Activated T-cell treated with anti-CD3 and anti-CD28 coated beads for 4 hours (primary cell): ENCODE results near the gene SVOPL.

Source experiments
- DNase-seq: peaks from one replicate; pipeline ENCODE4 v3.0.0-alpha.2; 2020

Gene SVOPL

GRCh38 chr7:138603549-138604318 lies 97.4 kb downstream of the SVOPL start:
- no peak for DNase-seq

GRCh38 chr7:138602451-138602850 lies 98.7 kb downstream of the SVOPL start:
- DNase-seq = no peak

GRCh38 chr7:138595454-138595853 lies 105.7 kb downstream of the SVOPL start:
- no peak for DNase-seq

DNA sequence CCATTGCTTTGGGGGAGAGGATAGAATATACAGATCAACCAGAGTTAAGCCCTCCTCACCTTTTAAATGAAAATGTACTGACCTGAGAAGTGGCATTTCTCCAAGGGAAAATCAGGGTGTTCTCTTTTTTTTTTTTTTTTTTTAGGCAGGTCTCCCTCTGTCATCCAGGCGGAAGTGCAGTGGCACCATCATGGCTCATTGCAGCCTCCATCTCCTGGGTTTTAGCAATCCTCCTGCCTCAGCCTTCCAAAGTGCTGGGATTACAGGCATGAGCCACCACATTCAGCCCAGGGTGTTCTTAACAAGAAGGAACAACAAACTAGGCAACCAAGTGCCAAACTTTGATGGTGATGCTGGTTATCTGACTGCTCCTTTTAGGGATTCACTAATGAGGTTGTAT lies 111.0 kb downstream of the SVOPL start:
- no peak for DNase-seq

DNA sequence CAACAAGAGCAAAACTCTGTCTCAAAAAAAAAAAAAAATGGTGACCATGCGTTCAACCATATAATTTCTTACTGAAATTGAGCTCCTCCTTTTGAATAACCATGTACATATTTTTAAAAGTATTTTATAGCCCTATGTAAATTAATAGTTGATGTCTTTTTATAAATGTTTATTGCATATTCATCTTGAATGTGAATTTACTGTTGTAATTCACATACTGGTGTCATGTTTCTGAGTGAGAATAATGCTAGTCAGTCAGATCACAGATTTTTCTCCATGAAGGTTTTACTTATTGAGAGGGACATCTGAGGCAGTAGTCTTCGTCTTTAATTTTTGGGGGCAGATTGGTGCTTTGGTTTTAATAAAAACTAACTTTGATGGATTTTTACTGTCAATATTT lies 112.2 kb downstream of the SVOPL start:
- DNase-seq = no peak

DNA sequence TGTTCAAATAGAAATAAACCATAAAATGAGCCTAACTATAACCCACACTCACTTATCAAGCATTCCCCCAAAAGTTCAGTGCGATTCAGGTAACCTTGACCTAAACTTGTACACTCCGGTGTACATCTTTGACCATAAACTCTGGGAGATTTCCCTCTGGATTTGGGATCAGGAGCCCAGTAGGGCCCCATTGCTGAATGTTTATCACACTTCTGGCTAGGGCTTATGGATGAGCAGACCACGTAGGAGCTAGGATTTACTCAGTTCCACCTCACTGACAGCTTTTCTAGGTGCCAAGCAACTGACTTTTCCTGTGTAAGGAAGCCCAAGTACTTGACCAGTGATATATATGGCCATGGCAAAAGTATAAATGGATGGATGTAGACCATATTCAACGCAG lies 113.7 kb downstream of the SVOPL start:
- DNase-seq = no peak

DNA sequence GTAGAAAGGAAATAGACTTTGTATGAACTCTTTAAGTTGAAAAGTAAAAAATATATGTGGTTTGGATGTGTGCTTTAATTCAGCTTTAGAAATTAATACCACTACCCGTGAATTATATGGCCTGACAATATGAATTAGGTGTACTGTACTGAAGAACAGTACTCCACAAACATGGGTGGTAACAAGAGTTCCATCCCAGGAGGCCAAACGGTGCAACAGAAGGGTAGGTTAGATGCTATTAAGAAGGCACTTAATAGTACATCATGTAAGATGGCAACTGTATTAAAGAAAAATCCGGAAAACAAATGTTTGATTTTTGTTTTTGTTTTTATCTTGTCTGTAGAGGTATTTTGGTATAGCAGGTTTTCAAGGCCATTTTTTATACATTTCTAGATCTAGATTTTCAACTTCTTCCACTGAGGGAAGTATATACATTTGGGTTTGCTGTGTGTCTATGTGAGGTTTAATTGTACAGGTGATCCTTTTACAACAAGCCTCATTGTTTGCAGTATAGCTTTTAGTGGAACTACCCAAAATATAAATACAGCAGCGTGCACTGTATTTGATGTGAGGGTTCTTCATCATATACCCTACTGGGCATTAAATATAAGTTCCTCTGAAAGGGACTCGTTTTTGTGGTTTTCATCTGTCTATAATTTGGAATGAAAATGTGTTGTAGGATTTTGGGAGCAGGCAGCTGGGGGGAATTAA lies 115.7 kb downstream of the SVOPL start:
- no peak for DNase-seq

DNA sequence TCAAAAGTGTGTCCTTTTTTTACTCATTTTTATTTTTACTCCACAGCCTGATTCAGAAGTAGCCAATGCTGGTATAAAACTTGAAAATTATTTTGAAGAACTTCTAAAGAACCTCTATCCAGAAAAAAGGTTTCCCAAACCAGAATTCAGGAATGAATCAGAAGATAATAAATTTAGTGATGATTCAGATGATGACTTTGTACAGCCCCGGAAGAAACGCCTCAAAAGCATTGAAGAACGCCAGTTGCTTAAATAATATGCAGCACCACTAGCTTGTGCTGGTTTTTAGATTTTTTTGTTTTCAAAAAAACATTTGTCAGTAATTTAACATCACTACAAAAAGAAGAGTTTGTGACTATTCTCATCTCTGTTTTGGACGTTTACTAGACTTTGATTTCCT lies 116.5 kb downstream of the SVOPL start:
- DNase-seq = no peak

DNA sequence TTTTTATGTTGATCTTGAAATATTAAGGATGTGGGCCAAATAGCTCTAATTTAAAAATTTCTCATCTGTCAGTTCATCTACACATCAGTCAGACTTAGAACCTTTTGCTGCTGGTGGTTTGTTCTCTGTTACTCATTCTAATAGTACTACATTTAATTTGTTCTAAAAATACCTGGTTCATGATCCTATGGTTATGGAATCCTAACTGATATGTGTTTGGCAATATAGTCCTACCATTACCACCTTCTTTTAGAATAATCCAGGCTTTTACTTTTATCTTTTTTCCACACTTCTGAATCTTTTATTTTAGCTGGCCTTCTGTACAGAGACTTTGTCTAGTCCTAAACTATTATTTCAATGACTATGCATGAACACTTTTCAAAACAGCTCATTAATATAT lies 116.9 kb downstream of the SVOPL start:
- DNase-seq = no peak

GRCh38 chr7:138581065-138581464 lies 120.1 kb downstream of the SVOPL start:
- no peak for DNase-seq

GRCh38 chr7:138579671-138580070 lies 121.5 kb downstream of the SVOPL start:
- no peak for DNase-seq

DNA sequence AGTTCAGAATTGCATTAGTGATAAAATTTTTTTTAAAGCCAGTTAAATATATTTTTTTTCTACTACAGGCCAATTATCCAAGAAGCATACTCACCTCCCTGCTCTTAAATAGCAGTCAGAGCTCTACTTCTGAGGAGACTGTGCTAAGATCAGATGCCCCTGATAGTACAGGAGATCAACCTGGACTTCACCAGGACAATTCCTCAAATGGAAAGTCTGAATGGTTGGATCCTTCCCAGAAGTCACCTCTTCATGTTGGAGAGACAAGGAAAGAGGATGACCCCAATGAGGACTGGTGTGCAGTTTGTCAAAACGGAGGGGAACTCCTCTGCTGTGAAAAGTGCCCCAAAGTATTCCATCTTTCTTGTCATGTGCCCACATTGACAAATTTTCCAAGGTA lies 122.0 kb downstream of the SVOPL start:
- no peak for DNase-seq

- no peak for DNase-seq
Observed at GRCh38 chr7:138575897-138576428, 125.2 kb downstream of the SVOPL start.

- DNase-seq = no peak
Observed at GRCh38 chr7:138573741-138574140, 127.4 kb downstream of the SVOPL start.

DNA sequence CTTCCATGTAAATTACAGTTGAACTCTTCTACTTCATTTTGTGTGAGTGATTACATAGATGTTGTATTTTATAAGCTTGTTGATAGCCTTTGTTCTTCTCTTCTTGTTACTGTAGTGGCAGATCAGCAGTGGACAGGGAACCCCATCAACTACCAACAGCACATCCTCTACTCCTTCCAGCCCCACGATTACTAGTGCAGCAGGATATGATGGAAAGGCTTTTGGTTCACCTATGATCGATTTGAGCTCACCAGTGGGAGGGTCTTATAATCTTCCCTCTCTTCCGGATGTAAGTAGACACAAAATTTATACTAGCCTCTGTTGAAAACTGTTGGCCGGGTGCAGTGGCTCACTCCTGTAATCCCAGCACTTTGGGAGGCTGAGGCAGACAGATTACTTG lies 130.4 kb downstream of the SVOPL start:
- DNase-seq = no peak

DNA sequence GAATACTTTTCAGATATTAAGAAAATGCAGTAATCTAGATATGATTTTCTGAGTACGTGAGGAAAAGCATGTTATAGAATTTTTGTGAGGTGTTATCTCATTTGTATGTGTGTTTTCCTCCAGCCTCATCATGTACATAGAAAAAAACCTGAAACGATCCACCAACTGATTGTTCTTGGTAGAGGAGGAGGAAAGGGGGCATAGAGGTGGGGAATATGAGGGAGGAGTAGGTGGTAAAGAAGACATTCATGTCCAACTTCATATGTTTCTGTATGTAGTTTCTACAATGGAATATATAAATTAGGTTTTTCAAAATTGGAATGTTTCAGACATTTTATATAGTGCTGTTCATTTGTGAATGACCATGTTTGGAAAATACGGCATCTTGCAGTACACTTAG lies 131.7 kb downstream of the SVOPL start:
- no peak for DNase-seq

- DNase-seq = no peak
Observed at GRCh38 chr7:138568655-138569054, 132.5 kb downstream of the SVOPL start.

DNA sequence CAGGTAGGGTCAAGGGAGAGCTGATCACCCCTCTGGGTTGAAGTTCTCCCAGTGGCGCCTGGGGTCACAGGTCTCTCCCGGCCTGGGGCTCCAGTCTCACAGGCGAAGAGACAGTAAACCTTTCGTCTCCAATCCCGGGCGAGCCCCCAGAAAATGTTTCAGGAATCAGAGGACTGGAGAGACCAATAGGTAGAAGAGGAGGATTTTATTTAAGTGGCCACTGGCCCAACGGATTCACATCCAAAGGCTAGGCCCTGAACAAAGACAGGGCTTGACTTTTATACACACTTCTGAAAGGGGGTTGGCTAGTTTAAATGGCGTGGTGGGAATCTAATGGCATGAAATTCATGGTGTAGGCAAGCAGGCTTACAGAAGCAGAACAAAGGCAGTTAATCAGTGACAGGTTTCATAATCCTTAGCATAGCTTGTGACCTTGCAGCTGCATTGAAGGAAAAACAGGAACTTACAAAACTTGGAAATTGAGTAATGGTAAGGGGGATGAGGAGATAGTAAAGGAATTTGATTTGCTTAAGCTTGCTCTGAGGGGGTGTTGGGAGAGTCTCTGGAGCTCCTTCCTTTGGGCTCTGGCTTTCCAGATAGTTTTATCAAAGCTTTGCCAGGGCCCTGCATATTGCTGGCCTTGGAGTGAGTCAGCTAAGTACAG lies 135.6 kb downstream of the SVOPL start:
- no peak for DNase-seq

DNA sequence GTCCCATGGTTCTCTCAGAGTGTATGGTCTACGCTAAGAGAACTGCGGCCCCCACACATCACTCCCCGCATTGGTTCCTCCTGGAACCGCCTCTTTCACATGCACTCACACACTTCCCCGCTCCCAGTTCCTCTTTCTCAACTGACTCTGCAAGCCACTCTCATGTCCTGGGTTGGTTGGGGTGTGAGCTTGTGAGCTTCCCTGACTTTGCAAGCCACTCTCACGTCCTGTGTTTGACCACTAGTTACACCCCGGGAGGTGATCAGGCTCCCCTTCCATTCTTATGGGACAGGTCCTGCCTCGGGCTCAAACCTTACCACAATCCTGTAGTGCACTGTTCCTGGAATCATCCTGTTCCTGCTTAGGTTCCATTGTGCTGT lies 136.1 kb downstream of the SVOPL start:
- DNase-seq = no peak

- no peak for DNase-seq
Observed at GRCh38 chr7:138564365-138564764, 136.8 kb downstream of the SVOPL start.

DNA sequence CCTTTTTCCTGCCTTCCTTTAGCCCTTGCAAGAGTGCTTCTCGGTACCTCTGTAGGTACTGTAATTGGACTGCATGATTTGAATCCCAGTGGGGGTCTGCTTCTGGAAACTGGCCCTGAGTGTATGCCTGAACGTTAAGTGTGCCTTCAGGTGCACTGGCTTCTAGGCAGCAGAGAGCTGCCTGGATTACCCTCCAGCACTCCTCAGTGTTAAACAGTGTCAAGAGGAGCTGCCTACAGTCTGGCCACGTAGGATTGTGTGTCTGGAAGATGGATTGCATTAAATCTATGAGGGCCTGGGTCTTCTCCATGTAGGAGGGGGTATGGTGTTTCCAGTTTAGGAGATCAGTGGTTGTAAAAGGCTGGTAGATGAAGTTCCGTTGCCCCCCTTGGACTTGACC lies 137.4 kb downstream of the SVOPL start:
- no peak for DNase-seq

DNA sequence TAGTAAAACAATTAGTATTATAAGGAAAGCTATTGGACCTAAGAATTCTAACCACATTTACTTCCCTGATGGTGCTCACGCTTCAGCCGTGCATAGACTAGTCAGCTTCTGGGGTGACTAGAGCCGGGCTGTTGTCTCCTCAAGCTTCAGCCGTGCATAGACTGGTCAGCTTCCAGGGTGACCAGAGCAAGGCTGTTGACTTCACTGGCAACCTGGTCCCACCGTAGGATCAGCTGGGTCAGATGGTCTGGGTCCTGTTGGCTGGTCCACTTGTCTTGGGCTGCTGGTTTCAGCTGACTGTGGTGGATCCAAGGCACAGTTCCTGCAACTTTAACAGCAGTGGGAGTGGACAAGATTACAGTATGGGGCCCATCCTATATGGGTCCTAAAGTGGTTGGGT lies 141.7 kb downstream of the SVOPL start:
- no peak for DNase-seq

- DNase-seq = no peak
Observed at GRCh38 chr7:138556771-138557484, 144.2 kb downstream of the SVOPL start.
